Lower lobe of right lung (tissue), 2 donors: ENCODE results near the gene KRT20. TPM values are rescaled to one million over a fixed set of nuclear protein-coding genes. Genes with fewer than 3 reads are reported as not detected.
A peak's percentile ranks its signal among the peaks of the same experiment; 100 is the strongest.

ENCODE experiments used
- ATAC-seq, 2 donors: fragments of 200-7000 bp; cut with Tn5 transposase; one replicate each; pipeline ENCODE4 v1.9.1; 2020 to 2022; ENCODE audit warnings: mild to moderate bottlenecking in 2 of 2, moderate library complexity in 2 of 2
- DNase-seq: peaks from one replicate; pipeline ENCODE4 v3.0.0-alpha.2; 2020
- H3K27ac ChIP-seq: fragments of 200-600 bp; one replicate; pipeline ENCODE4 v1.8.0; 2022
- H3K27me3 ChIP-seq: fragments of 200-600 bp; one replicate; pipeline ENCODE4 v1.8.0; 2022; ENCODE audit warnings: low read depth
- H3K36me3 ChIP-seq: fragments of 200-600 bp; one replicate; pipeline ENCODE4 v1.8.0; 2022; ENCODE audit warnings: mild to moderate bottlenecking
- H3K4me1 ChIP-seq: fragments of 200-600 bp; one replicate; pipeline ENCODE4 v1.8.0; 2022
- H3K4me3 ChIP-seq: fragments of 200-600 bp; one replicate; pipeline ENCODE4 v1.8.0; 2022; ENCODE audit warnings: mild to moderate bottlenecking
- H3K9me3 ChIP-seq: fragments of 200-600 bp; one replicate; pipeline ENCODE4 v1.8.0; 2022
- intact Hi-C: fragments of 100-400 bp; cut with DNase I; formaldehyde crosslinking; loops from one replicate; pipeline ENCODE4 v1.11.0; 2022
- total RNA-seq: library from RNA; stranded (reverse); fragmentation: NEBNext Ultra II Directional; extraction: Animal tissue kit (Norgen Biotek cat#: 25700); gene quantifications from one replicate; pipeline ENCODE4 v1.2.1, GENCODE V29; 2021
- TF ChIP-seq, protein P1 (sequence below): fragments of 200-600 bp; IDR thresholded peaks from one replicate; pipeline ENCODE4 v1.8.0; 2022; ENCODE audit warnings: antibody characterized with exemption, mild to moderate bottlenecking
- donor health status: DM: no; HTN: yes; CAD: no; lungs with severe emphysema.

The KRT20 gene
- total RNA-seq, 1 donor from 2014 or later, result not detected

DNA sequence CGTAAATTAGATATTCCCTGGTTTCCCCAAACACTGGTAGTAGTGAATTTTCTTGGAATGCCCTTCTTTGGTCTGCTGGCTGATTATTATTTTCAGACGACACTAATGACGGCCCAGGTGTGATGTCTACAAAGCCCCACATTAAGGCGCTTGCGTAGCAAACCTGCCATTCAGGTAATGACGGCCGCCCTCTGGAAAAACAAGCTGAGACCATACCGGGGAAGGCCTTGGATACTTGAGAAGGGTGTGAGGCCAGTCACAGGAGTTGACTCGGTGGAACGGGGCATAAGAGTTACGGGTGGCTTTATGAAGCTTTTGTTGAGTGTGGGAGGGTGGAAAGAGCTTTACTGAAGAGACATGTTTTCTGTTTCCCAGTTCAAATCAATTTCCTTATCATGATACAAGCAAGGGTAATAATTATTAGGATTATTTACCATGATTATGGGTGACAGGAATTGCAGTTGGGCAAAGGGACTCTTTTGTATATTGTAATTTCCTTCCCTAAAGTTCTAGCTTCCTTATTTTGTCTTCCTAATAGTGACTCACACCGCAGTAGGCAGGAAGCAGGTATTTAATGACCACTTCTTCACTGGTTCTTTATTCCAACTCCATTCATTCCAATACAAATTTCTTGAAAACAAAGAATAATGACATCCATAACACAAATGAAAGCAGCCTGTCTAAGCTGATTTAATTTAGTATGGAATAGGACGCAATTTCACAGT, 27.6 kb upstream of the KRT20 start:
- DNase-seq (no peak), ATAC-seq (no peak)
- H3K4me3 ChIP-seq, result no peak overlapping the region
- intact Hi-C loops, result no loop called here
- H3K36me3 ChIP-seq, result no peaks in the 10 kb centered on the region
- no peak overlapping the region for H3K27ac ChIP-seq
- H3K9me3 ChIP-seq, result no peaks in the 10 kb centered on the region
- H3K27me3 ChIP-seq, result no peaks in the 10 kb centered on the region
- H3K4me1 ChIP-seq, result peaks cover 14% of the 10 kb centered on the region
- TF ChIP-seq, protein P1, sequence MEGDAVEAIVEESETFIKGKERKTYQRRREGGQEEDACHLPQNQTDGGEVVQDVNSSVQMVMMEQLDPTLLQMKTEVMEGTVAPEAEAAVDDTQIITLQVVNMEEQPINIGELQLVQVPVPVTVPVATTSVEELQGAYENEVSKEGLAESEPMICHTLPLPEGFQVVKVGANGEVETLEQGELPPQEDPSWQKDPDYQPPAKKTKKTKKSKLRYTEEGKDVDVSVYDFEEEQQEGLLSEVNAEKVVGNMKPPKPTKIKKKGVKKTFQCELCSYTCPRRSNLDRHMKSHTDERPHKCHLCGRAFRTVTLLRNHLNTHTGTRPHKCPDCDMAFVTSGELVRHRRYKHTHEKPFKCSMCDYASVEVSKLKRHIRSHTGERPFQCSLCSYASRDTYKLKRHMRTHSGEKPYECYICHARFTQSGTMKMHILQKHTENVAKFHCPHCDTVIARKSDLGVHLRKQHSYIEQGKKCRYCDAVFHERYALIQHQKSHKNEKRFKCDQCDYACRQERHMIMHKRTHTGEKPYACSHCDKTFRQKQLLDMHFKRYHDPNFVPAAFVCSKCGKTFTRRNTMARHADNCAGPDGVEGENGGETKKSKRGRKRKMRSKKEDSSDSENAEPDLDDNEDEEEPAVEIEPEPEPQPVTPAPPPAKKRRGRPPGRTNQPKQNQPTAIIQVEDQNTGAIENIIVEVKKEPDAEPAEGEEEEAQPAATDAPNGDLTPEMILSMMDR, result no peak

DNA sequence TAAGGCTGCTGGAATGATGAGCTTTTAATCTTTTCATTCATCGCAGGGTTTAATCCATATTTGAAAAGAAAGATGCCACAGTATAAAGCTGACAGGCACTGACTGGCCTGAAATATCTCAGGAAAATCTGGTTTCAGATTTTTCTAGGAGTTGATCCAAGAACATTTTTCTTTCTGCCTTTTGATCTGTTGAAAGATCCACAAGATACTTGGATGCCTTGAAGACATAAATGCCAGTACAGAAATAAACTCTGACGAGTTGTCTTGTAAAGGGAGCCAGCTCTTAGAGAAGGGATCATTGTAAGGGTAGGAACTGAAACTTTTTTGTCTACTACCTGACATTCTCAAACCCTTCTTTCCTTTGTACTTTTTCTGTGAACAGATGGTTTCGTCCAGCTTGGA, 25.4 kb upstream of the KRT20 start:
- H3K36me3 ChIP-seq, result no peaks in the 10 kb centered on the region
- H3K9me3 ChIP-seq, result no peaks in the 10 kb centered on the region
- H3K4me3 ChIP-seq, result no peak overlapping the region
- H3K27me3 ChIP-seq, result no peaks in the 10 kb centered on the region
- intact Hi-C loops, result no loop called here
- ATAC-seq, result no peak
- no peak overlapping the region for H3K27ac ChIP-seq
- no peak for DNase-seq
- TF ChIP-seq, protein P1, result no peak
- peaks cover 14% of the 10 kb centered on the region for H3K4me1 ChIP-seq

DNA sequence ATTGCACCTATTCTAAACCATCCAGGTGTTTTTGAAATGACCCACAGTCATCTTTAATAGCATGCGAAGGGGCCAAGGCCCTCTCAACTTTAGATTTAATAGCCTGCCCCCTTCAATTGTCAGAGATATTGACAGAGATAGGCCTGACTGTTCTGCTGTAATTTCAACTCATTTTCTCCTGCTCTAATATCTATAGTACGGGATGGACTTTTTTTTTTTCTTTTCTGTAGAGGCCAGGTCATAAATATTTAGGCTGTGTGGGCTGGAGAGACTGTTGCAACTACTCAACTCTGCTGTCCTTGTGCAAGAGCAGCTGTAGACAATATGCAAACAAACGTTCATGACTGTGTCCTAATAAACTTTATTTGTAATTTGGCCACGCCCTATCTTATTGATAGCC, 24.7 kb upstream of the KRT20 start:
- intact Hi-C loops, result no loop called here
- TF ChIP-seq, protein P1, result no peak
- ATAC-seq, result peak; percentile 43 to 52
- Histone ChIP-seq H3K36me3 (no peaks in the 10 kb centered on the region), H3K27ac (no peak overlapping the region), H3K27me3 (no peaks in the 10 kb centered on the region), H3K9me3 (no peaks in the 10 kb centered on the region), H3K4me3 (no peak overlapping the region), H3K4me1 (peaks cover 14% of the 10 kb centered on the region)
- no peak for DNase-seq

DNA sequence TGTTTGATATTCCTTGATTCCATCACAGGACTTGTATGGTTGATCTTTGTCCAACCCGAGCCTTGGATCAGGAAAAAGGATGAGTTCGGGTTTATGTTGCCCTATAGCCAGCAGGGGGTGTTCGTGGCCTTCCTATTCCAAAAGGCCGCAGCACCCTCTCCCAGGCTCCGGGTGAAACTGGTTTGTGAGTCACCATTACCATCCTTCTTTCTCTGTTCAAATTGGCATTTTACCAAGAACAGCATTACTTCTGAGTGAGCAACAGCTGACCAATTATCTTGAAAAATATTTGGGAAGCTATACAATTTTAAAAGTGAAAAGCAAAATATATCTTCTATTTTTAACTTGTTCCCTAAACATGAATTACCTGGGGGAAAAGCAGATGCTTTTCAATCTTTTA, 24.3 kb upstream of the KRT20 start:
- peak; percentile 97 for ATAC-seq
- H3K4me3 ChIP-seq, result no peak overlapping the region
- TF ChIP-seq, protein P1, result peak; percentile 75
- H3K27me3 ChIP-seq, result no peaks in the 10 kb centered on the region
- intact Hi-C loops, result no loop called here
- DNase-seq, result peak; percentile 83
- peaks cover 14% of the 10 kb centered on the region for H3K4me1 ChIP-seq
- no peaks in the 10 kb centered on the region for H3K36me3 ChIP-seq
- H3K27ac ChIP-seq, result no peak overlapping the region
- H3K9me3 ChIP-seq, result no peaks in the 10 kb centered on the region

DNA sequence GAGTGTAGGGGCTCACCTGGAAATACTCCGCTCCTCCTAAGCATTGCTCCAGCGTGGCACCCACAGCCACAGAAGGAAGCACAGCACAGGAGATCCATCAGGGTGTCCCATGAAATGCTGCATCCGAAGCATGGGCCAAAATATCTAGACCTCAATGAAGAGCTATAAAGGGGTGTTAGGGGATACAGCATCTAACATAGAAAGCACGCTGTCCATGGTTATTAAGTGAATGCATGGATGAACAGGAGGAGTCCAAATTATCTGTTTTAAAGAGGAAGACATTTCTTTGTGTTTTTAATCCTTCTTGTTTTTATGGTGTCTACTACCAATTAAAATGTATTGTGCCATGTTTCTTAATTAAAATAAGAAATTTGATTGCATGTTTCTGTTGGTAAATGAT, 21.6 kb upstream of the KRT20 start:
- DNase-seq, result no peak
- no peaks in the 10 kb centered on the region for H3K36me3 ChIP-seq
- TF ChIP-seq, protein P1, result no peak
- intact Hi-C loops, result no loop called here
- peaks cover 10% of the 10 kb centered on the region for H3K4me1 ChIP-seq
- no peak overlapping the region for H3K27ac ChIP-seq
- H3K27me3 ChIP-seq, result no peaks in the 10 kb centered on the region
- H3K9me3 ChIP-seq, result no peaks in the 10 kb centered on the region
- no peak for ATAC-seq
- no peak overlapping the region for H3K4me3 ChIP-seq
